Muscle of leg (tissue), 11 donors: ENCODE data around the gene SKAP1. TPM values are rescaled to one million over a fixed set of nuclear protein-coding genes. Genes with fewer than 3 reads are reported as not detected.
A peak's percentile ranks its signal among the peaks of the same experiment; 100 is the strongest.
"Not testable (repeated sequence)": the region's sequence is repeated elsewhere in the genome, so short reads cannot be mapped to it uniquely, and the experiment has no call there.

Experiments
- DNase-seq: peaks from one replicate; pipeline ENCODE4 v3.0.0; 2013
- H3K27ac ChIP-seq: one replicate; pipeline ENCODE4 v1.5.1; 2013; ENCODE audit warnings: mild to moderate bottlenecking, low read length, control low read depth
- H3K27me3 ChIP-seq: one replicate; pipeline ENCODE4 v1.6.1; 2013; ENCODE audit warnings: low read length; ENCODE audit not compliant: control insufficient read depth, insufficient read depth
- H3K36me3 ChIP-seq: one replicate; pipeline ENCODE4 v1.6.1; 2013; ENCODE audit warnings: low read length; ENCODE audit not compliant: control insufficient read depth, insufficient read depth
- H3K4me1 ChIP-seq: one replicate; pipeline ENCODE4 v1.6.1; 2013; ENCODE audit warnings: low read length; ENCODE audit not compliant: control insufficient read depth, insufficient read depth
- H3K4me3 ChIP-seq: one replicate; pipeline ENCODE4 v1.5.1; 2013; ENCODE audit warnings: low read length, control low read depth
- H3K9me3 ChIP-seq: replicated peaks from 2 replicates; pipeline ENCODE4 v1.6.1; 2013; ENCODE audit warnings: low read depth, low read length; ENCODE audit not compliant: control insufficient read depth
- WGBS: methylation state at CpG from one replicate; pipeline ENCODE4 v1.1.5; 2013; ENCODE audit warnings: missing lambda C conversion rate; ENCODE audit not compliant: insufficient coverage; 5-methylcytosine and 5-hydroxymethylcytosine counted together
- polyA plus RNA-seq, 8 donors: library from polyadenylated mRNA; unstranded; fragments of 120-200 nt; gene quantifications; one replicate each; pipeline versions ENCODE4 v1.2.1 to v1.2.3, GENCODE V29; 2013; ENCODE audit warnings: inconsistent platforms in 1 of 8, low replicate concordance in 1 of 8; ENCODE audit not compliant: insufficient read length in 8 of 8, insufficient read depth in 1 of 8
- total RNA-seq: library from RNA; stranded (reverse); fragments of 120-200 nt; gene quantifications from one replicate; pipeline ENCODE4 v1.2.4, GENCODE V29; 2013

The SKAP1 gene
- total and polyA plus RNA-seq, 9 donors = 0.22 to 0.52 (median 0.37) TPM; not detected in 1

DNA sequence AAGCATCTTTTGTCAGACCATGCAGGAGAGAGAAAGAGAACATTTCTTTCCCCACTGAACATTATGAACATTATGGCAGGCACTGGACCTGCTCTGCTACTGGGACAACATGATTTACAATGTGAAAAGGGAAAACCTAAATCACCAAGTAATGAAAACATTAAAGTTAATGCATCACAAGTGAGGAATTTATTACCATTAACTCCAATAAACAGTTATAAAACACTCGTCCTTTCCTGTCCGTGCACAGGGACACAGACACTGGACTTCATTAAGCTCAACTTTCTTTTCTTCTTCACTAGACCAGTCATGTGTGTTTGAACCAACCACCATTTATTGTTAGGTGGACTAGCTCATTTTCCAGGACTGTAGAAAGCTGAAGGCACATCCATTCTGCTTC lies 227.1 kb downstream of the SKAP1 start:
- WGBS = no CpG with 5 or more reads among the region's 2 CpGs
- Histone ChIP-seq H3K27me3 (peaks cover 2% of the 10 kb centered on the region), H3K4me3 (no peak overlapping the region)

DNA sequence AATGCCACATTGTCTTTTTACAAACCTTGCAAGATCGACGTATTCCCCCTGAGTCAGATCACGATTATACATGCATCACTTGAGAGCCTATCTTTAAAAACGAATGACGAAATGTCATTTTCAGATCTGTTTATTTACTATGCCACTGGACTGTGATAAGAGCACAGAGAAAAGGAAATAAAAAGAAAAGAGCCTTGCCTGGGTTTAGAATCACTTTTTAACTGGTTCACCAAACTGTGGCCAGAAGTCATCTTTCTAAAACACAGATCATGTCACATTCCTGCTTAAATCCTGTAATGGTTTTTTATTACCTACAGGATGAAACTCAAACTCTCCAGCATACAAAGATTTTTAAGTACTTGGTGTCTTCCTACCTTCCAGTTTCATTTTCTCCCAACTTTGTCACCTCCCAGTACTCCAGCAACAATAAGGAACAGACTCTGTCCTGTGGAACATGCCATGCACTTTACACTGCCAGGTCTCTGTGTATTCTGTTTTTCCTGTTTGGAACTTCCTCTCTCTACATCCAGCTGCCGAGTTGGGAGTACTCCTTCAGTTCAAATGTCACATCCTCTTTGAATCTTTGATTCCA lies 231.0 kb downstream of the SKAP1 start:
- Histone ChIP-seq H3K4me1 (no peaks in the 10 kb centered on the region), H3K27ac (no peak overlapping the region), H3K27me3 (peaks cover 2% of the 10 kb centered on the region), H3K4me3 (no peak overlapping the region), H3K36me3 (no peaks in the 10 kb centered on the region), H3K9me3 (no peaks in the 10 kb centered on the region)
- peak; percentile 32 for DNase-seq
- WGBS = 50% methylated on average over 4 of the region's 6 CpGs

More for the DNA sequence above, 227.1 kb downstream of the SKAP1 start:
- no peak for DNase-seq
- Histone ChIP-seq H3K9me3 (no peaks in the 10 kb centered on the region), H3K4me1 (no peaks in the 10 kb centered on the region), H3K36me3 (no peaks in the 10 kb centered on the region), H3K27ac (no peak overlapping the region)

DNA sequence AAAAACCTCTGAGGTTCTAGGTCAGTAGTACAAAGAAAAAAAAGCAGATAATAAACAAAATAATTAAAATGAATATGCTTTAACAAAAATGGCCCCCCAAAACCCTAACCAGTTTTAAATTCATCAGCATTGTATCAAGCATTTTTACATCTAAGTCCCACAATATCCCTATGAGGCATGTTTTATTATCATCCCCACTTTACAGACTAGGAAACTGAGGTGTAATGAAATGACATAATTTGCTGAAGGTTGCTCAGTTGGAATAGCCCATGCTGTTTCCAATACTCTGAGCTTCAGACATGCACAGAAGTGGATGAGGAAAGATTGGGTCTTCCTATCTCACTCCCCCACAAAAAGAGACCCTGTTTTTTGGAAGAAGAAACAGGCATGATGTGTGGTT lies 234.1 kb downstream of the SKAP1 start:
- Histone ChIP-seq H3K9me3 (no peaks in the 10 kb centered on the region), H3K4me1 (no peaks in the 10 kb centered on the region), H3K4me3 (no peak overlapping the region), H3K27me3 (peaks cover 2% of the 10 kb centered on the region), H3K36me3 (no peaks in the 10 kb centered on the region), H3K27ac (no peak overlapping the region)
- DNase-seq = no peak

DNA sequence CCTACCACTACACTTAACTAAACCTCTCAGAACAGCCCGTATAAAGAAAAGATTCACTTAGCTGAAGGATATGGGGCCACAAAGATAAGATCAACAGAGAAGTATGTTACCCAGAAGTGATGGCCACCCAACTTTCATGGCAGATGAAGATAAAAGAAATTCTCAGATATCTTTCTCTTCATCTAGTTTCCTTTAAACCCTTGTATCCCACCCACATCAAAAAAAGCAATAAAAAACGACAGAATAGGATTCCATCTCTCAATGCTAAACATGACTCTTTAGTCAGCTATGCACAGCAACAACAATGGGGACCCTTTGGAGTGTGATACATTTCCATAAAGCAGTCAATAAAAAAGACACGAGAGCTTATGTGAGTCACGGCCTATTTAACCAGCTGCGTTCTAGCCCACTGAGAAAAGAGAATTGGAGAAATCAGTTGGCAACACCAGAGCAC lies 235.9 kb downstream of the SKAP1 start:
- H3K9me3 ChIP-seq = no peaks in the 10 kb centered on the region
- no CpG with 5 or more reads among the region's 5 CpGs for WGBS
- no peaks in the 10 kb centered on the region for H3K4me1 ChIP-seq
- H3K27ac ChIP-seq = no peak overlapping the region
- no peak for DNase-seq
- no peaks in the 10 kb centered on the region for H3K36me3 ChIP-seq
- H3K27me3 ChIP-seq = peaks cover 2% of the 10 kb centered on the region
- H3K4me3 ChIP-seq = no peak overlapping the region

DNA sequence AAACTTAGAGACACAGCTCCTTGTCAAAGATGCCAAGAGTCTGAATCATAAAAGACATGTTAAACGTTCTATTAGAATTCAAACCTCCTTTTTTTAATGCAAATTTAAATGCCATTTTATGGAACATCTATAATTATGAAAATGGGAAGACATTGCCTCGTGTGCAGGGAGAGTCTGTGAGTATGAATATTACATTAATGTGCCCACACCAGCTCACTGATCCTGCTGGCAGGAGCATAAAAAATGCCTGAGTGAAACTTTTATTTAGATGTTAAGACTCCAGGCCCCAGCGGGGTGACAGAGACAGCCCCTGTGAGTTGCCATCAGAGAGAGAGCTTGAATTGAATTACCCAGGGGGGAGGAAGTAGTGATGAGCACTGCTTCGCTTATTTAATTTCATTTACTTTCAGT lies 237.7 kb downstream of the SKAP1 start:
- Histone ChIP-seq H3K27me3 (peaks cover 2% of the 10 kb centered on the region), H3K36me3 (no peaks in the 10 kb centered on the region), H3K4me3 (no peak overlapping the region), H3K4me1 (no peaks in the 10 kb centered on the region), H3K9me3 (no peaks in the 10 kb centered on the region), H3K27ac (no peak overlapping the region)
- DNase-seq = no peak
- no CpG with 5 or more reads among the region's 4 CpGs for WGBS

DNA sequence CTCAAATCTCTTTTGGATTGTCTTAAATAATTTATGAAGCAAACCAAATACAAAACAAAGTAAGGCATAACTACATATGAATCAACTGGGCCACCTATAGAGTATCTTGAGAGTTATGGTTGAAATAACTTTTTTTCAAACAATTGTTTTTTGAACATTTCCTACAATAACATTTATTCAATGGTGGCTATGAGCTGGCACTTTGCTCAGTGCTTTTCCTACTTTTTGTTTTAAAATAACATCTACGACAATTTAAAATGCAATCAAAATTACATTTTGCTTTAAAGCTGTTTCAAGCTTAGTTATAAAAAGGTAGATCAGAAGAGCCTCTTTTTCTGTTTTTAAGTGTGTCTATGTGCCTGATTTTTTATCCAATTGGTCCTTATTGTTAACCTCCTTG lies 238.7 kb downstream of the SKAP1 start:
- Histone ChIP-seq H3K4me3 (no peak overlapping the region), H3K36me3 (no peaks in the 10 kb centered on the region), H3K27me3 (peaks cover 2% of the 10 kb centered on the region), H3K27ac (no peak overlapping the region), H3K9me3 (no peaks in the 10 kb centered on the region), H3K4me1 (no peaks in the 10 kb centered on the region)
- WGBS = no CpG with 5 or more reads among the region's 1 CpG
- DNase-seq = no peak

DNA sequence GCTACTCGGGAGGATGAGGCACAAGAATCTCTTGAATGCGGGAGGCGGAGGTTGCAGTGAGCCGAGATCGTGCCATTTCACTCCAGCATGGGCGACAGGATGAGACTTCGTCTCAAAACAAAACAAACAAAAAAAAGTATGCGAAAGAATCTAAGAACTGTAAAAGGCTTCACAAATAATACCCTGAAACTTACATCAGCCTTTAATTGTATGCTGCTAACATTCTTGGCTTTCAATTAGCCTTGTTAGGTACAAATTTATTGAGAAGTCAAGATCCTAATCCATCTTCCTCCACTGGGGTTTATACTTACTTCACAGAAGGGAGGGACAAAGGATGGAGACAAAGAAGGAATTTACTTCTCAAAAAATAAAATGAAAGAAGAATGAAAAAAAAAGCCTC lies 239.1 kb downstream of the SKAP1 start:
- H3K27me3 ChIP-seq = peaks cover 2% of the 10 kb centered on the region
- no peaks in the 10 kb centered on the region for H3K4me1 ChIP-seq
- 96% methylated on average over 3 of the region's 8 CpGs for WGBS
- H3K27ac ChIP-seq = no peak overlapping the region
- DNase-seq = no peak
- no peak overlapping the region for H3K4me3 ChIP-seq
- H3K9me3 ChIP-seq = no peaks in the 10 kb centered on the region
- no peaks in the 10 kb centered on the region for H3K36me3 ChIP-seq

DNA sequence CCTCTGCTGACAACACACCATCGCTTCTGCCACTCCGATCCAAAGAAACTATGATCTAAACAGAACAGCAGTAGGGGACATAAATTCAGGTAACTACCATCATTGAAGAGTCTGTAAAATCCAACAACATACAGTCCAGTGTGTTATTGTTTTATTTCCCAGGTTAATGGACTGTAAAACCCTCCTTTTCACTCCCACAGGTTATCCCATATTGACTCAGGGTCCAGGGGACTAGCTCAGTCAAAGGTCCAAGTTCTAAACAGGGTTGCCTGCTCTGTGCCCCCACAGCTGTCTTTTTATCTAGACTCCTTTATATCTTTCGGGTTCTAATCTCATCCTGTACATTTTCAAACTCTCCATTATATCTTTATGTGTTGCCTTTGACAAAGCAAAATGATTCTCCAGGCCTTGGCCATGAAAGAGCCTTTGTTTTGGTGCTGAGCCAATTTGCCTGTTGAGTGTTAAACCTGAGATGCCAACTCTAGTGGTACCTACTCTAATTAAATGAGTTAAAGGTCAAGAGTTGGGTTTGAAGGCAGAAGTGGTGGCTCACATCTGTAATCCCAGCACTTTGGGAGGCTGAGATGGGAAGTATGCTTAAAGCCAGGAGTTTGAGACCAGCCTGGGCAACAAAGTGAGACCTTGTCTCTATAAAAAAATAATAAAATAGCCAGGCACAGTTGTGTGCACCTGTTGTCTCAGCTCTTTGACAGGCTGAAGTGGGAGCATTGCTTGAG lies 242.0 kb downstream of the SKAP1 start:
- no peak overlapping the region for H3K27ac ChIP-seq
- peaks cover 2% of the 10 kb centered on the region for H3K27me3 ChIP-seq
- H3K4me1 ChIP-seq = no peaks in the 10 kb centered on the region
- no peaks in the 10 kb centered on the region for H3K36me3 ChIP-seq
- no peak for DNase-seq
- no peak overlapping the region for H3K4me3 ChIP-seq
- no CpG with 5 or more reads among the region's 3 CpGs for WGBS
- H3K9me3 ChIP-seq = no peaks in the 10 kb centered on the region

DNA sequence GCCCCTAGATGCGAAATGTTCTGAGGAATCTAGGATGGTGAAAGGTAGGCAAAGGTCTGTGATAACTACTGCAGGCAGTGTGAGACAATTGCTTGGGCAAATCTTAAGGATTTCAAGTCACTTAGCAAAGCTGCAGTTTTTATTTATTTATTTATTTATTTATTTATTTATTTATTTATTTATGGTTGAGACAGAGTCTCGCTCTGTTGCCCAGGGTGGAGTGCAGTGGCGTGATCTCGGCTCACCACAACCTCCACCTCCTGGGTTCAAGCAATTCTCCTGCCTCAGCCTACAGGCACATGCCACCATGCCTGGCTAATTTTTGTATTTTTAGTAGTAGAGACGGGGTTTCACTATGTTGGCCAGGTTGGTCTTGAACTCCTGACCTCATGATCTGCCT lies 243.7 kb downstream of the SKAP1 start:
- H3K27ac ChIP-seq, H3K9me3 ChIP-seq, H3K4me1 ChIP-seq, H3K27me3 ChIP-seq, H3K36me3 ChIP-seq, H3K4me3 ChIP-seq, DNase-seq: not testable (repeated sequence)
- WGBS = no CpG with 5 or more reads among the region's 5 CpGs

DNA sequence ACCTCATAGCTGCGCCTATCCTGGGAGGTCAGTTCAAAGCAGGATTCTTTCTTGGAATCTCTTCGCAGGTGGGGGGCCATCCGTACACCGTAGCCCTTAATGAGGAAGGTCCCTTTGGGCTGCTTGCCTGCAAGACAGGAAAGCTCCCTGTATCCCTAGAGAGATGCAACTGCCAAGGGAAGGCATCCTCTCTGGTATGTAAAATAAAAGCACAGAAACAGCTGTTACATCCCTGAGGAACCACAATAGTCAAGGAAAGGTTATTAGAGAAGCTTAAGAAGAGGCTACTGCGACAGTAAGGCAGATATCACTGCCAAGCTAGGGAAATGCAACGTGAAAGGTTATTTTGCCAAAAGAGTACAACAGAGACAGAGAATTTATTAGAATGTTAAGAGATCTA lies 245.3 kb downstream of the SKAP1 start:
- WGBS = 32% methylated on average over 6 of the region's 6 CpGs
- no peak for DNase-seq
- Histone ChIP-seq H3K36me3 (no peaks in the 10 kb centered on the region), H3K27me3 (peaks cover 7% of the 10 kb centered on the region), H3K9me3 (no peaks in the 10 kb centered on the region), H3K4me3 (no peak overlapping the region), H3K27ac (no peak overlapping the region), H3K4me1 (no peaks in the 10 kb centered on the region)
